Measurements from ENCODE around the gene RECQL5.

DNA sequence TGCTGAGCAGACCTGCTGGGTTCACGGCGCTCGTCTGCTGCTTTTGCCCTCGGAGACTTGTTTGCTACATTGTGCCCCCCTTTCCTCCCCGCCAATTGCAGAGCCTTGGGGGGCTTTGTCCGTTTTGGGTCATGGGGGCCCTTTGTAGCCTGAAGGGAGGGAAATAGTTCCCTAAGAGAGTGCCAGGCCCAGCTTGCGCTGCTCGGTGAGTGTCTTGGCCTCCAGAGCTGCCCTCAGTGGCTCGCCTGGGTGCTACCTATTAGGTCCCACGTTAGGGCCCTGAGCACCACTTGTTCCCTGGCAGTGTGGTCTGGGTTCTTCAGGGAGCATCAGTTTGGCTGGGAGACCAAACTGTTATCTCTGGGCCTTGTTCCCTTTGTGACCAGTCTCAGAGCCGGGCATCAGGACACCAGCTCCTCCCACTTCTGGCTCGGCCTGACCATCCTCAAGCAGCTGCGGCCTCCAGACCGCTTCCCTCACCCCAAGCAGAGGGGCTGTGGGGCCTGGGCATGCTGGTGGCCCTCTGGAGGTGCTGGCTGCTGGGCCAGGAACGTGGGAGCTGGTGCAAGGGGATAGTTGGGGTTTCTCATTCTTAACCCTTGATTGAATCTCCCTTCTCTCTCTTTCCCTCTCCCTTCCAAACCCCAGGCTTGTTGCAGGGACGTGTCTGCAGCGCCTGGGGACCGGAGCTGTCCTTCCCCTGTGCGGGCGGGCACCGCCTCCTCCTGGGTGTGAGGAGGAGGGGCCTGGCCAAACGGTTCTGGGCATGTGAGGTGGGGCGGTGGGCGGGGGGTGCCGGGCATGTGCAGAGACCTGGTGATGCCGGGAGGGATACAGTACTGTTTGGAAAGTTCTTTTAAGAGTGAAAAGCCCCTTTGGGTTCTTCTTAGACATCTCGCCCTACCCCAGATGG lies 38.3 kb upstream of the RECQL5 start:
- TF ChIP-seq CTCF (IDR thresholded peaks at IDR 0.05): no peak
- TF ChIP-seq POLR2A (IDR thresholded peaks at IDR 0.05): no peak
